Stimulated activated naive CD4-positive, alpha-beta T cell treated with Interleukin-2 at 50 U/mL for 16 hours (primary cell): ENCODE results near the gene STX4.

Source experiments
- DNase-seq: peaks from one replicate; lab custom pipeline; 2025; lab: John Stamatoyannopoulos, UW

STX4 gene

DNA sequence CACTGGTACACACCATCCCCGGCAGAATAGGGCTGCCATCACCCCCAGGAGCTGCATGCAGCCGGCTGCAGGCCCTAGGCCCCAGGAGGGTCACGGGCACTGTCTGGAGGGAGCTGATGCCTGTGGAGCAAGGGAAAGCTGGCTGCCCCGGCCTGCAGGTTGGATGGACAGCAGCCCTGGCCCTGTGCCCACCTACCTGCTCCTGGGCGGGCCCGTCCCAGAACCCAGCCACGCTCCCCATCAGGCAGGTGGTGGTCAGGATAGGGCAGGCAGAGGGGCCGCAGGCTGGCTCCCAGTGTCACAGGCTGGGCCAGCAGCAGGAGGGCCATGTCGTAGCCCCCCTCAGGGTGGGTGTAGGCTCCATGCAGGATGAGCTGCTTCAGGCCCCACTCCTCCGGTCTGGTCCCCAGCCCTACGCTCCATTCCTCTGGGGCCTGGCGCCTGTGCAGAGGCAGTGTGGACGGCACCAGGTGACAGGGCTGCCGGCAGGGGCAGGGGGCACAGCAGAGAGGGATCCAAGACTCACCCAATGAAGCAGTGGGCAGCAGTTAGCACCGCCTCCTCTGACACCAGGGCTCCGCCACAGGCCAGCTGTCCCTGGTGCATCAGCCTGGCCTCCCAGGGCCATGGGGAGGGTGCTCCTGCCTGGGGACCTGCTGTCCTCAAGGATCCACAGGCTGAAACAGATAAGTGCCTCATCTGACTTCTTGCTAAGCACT lies 51.4 kb downstream of the STX4 start:
- DNase-seq = no peak

DNA sequence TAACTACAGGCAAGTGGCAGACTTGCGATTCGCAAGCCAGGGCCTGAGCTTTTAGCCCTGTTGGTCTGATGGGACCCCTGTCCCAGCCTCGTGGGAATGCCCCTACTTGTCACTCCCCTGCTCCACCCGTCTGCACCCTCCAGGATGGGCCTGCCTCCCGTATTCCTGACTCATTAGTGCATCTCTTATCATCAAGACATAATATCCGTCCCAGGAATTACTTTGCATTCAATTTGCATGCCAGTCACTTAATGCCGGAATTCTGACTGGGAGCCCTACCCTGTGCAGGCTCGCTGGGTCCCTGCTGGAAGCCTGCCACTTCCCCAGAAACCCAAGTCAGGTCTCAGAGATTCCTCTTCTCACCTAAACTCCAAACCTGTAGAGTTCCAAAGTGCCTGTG lies 52.1 kb downstream of the STX4 start:
- no peak for DNase-seq

DNA sequence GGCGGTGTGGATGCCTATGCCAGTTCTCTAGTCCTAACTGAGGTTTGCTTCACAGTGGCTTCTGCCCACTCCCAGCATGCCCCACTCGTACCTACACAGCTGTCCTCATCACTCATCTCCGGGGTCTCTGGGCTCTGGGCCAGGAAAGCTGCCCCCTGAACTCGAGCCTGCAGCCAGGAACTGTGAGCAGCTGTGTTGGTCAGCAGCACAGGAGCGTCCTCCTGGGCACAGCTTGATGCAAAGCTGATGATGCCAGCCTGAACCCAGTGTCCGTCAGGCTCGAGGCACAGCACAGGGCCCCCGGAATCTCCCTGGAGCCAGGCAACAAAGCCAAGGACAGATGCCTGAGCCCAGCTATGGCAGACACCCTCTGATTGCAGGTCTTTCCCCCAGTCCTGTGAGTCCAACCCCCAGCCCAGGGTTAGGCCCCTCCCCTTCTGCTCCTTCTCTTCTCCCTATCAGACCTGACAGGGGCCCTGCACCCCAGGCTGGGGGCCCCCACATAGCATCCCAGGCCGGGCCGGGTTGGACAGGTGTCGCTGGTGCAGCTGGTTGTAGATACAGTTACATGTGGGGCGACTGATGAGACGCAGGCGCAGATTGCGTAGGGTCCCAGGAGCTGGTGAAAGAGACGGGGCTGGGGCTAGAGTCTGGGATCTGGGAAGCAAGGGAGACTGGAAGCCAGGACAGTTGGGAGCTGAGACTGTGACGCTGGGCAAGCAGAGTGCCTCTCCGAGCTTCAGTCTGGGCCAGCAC lies 52.7 kb downstream of the STX4 start:
- DNase-seq = no peak

- no peak for DNase-seq
Observed at GRCh38 chr16:31086629-31086906, 53.2 kb downstream of the STX4 start.

DNA sequence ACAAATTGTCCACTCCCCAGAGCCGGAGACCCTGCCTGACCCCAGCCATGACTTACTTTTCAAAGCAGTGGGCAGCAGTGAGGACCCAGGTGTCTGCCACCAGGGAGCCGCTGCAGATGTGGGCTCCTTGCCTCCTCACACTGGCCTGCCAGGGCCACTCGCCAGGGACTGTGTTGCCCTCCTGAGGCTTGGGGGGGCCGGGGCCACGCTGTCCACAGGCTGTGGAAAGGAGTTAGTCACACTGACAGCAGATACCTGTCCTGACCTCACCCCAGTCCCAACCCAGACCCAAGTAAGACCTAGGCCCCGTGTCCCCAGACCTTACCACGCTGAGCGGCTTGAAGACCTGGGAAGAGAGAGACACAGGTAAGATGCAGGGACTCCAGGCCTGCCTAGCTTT lies 54.1 kb downstream of the STX4 start:
- DNase-seq = no peak

- DNase-seq = no peak
Observed at GRCh38 chr16:31087971-31088370, 54.6 kb downstream of the STX4 start.

DNA sequence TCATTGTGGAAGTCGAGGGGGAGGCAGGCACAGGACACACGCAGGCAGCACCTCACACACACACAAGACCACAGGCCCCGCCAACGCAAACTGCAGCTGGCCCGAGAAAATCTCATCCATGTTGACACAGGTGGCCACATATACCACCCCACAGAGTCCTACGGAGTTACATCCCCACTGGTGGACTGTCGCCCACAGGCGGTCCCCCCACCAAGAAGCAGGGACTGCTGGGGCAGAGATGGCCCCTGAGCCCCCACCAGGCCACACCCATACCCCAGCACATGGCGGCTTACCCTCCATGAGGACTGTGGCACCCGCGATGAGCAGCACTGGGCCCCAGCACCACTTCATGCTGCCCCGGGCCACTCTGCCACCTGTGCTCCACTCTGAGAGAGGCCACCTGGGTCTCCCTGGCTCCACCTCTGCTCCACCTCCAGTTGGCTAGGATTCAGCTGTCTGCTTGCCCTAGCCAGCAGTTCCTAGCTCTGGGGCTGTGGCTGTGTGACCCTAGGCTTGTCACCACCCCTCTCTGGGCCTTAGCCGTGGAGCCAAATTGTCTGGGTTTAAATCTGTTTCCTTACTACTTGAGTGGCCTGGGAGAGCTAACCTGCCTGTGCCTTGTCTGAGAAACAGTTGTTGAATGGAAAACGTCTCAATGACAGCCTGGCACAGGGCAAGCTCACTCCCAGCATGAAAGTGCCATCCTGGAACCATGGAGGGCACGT lies 55.3 kb downstream of the STX4 start, which contains the start of gene PRSS53:
Gene PRSS53, minus strand, starts transcription at position 485 of the 725 bp plus-strand sequence. Its CDS starts 134 bp downstream, at position 351.
- no peak for DNase-seq

GRCh38 chr16:31089199-31089598 lies 55.8 kb downstream of the STX4 start:
- no peak for DNase-seq
